ENCODE data around the gene COA4. TPM values are rescaled to one million over a fixed set of nuclear protein-coding genes. Genes with fewer than 3 reads are reported as not detected.

The COA4 gene
- total RNA-seq, 2 donors from 2014 or later: 57.0 to 136 TPM

GRCh38 chr11:73913472-73913871 lies 36.8 kb upstream of the COA4 start:
- H3K36me3 ChIP-seq: peaks cover 0 to 5% of the 10 kb centered on the region in 2 donors
- H3K27ac ChIP-seq: no peak overlapping the region
- DNase-seq (ENCODE audit: low spot score): no peak
- intact Hi-C loops (cut with DNase I): no loop called here
- no peak overlapping the region for H3K4me3 ChIP-seq
- TF ChIP-seq CTCF (IDR thresholded peaks at IDR 0.05): no peak
- no peak for TF ChIP-seq POLR2AphosphoS5 (IDR thresholded peaks at IDR 0.05)
- no peak for TF ChIP-seq POLR2A (IDR thresholded peaks at IDR 0.05)
- H3K27me3 ChIP-seq (replicated peaks; ENCODE audit: insufficient read depth): no peaks in the 10 kb centered on the region
- no peaks in the 10 kb centered on the region for H3K4me1 ChIP-seq (replicated peaks)
- no peaks in the 10 kb centered on the region for H3K9me3 ChIP-seq

DNA sequence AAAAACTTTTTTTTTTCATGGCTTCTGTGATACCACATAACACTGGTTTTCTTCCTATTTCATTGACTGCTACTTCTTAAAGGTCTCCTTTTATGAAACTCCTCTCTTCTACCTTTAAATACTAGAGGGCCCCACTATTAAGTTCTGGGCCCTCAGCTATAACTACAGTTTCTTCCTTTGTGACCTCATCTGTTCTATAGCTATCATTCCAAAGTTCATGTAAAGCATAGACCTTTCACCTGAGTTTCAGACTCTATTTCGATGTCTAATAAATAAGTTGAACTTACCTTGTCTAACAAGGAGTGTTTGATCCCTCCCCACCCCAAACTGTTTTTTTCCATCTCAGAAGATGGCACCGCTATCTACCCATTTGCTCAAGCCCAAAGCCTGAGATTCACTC lies 35.4 kb upstream of the COA4 start:
- 95% methylated on average over 2 of the region's 2 CpGs for WGBS
- TF ChIP-seq CTCF (IDR thresholded peaks at IDR 0.05) (no peak), POLR2AphosphoS5 (IDR thresholded peaks at IDR 0.05) (no peak), POLR2A (IDR thresholded peaks at IDR 0.05) (no peak)
- H3K36me3 ChIP-seq: peaks cover 0 to 5% of the 10 kb centered on the region in 2 donors

GRCh38 chr11:73907191-73907590 lies 30.5 kb upstream of the COA4 start:
- H3K36me3 ChIP-seq: no peaks in the 10 kb centered on the region
- no peaks in the 10 kb centered on the region for H3K9me3 ChIP-seq
- intact Hi-C loops (cut with DNase I): no loop called here
- no peak for DNase-seq (ENCODE audit: low spot score)
- 90% methylated on average over 4 of the region's 4 CpGs for WGBS
- no peaks in the 10 kb centered on the region for H3K27me3 ChIP-seq (replicated peaks; ENCODE audit: insufficient read depth)
- H3K27ac ChIP-seq: no peak overlapping the region
- no peak overlapping the region for H3K4me3 ChIP-seq
- no peak for TF ChIP-seq CTCF (IDR thresholded peaks at IDR 0.05)
- no peak for TF ChIP-seq POLR2A (IDR thresholded peaks at IDR 0.05)
- TF ChIP-seq POLR2AphosphoS5 (IDR thresholded peaks at IDR 0.05): no peak
- H3K4me1 ChIP-seq (replicated peaks): no peaks in the 10 kb centered on the region

More for the DNA sequence above, 35.4 kb upstream of the COA4 start:
- Histone ChIP-seq H3K4me1 (replicated peaks) (no peaks in the 10 kb centered on the region), H3K27me3 (replicated peaks; ENCODE audit: insufficient read depth) (no peaks in the 10 kb centered on the region), H3K9me3 (no peaks in the 10 kb centered on the region), H3K4me3 (no peak overlapping the region), H3K27ac (no peak overlapping the region)
- intact Hi-C loops (cut with DNase I): no loop called here
- no peak for DNase-seq (ENCODE audit: low spot score)

- Histone ChIP-seq H3K4me1 (replicated peaks) (no peaks in the 10 kb centered on the region), H3K4me3 (no peak overlapping the region), H3K9me3 (no peaks in the 10 kb centered on the region), H3K27me3 (replicated peaks; ENCODE audit: insufficient read depth) (no peaks in the 10 kb centered on the region), H3K27ac (no peak overlapping the region), H3K36me3 (no peaks in the 10 kb centered on the region)
- no peak for TF ChIP-seq POLR2AphosphoS5 (IDR thresholded peaks at IDR 0.05)
- no peak for TF ChIP-seq CTCF (IDR thresholded peaks at IDR 0.05)
- TF ChIP-seq POLR2A (IDR thresholded peaks at IDR 0.05): no peak
- intact Hi-C loops (cut with DNase I): no loop called here
- no peak for DNase-seq (ENCODE audit: low spot score)
- WGBS: 92% methylated on average over 1 of the region's 1 CpG
Measured at GRCh38 chr11:73902303-73902702, 25.7 kb upstream of the COA4 start.

DNA sequence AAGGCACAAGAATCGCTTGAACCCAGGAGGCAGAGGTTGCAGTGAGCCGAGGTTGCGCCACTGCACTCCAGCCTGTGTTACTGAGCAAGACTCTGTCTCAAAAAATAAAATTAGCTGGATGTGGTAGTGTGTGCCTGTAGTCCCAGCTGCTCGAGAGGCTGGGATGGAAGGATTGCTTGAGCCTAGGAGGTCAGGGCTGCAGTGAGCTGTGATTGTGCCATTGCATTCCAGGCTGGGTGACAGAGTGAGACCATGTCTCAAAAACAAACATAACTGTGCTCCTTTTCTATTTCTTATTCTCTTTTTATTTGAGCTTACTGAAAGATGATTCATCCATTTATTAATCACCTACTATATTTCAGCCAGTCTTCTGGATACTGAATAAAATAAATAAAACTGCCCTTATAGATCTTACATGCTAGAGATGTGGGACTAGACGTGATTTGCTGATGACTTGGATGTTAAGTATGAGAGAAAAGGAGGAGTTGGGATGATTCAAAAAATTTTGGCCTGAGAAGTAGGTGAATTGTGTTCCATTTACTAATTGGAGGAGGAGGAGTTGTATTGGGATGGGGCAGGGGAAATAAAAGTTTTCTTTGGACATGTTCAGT lies 18.2 kb upstream of the COA4 start:
- H3K4me3 ChIP-seq: no peak overlapping the region
- H3K27me3 ChIP-seq (replicated peaks; ENCODE audit: insufficient read depth): no peaks in the 10 kb centered on the region
- no peaks in the 10 kb centered on the region for H3K4me1 ChIP-seq (replicated peaks)
- no peak for TF ChIP-seq POLR2AphosphoS5 (IDR thresholded peaks at IDR 0.05)
- no peak for TF ChIP-seq POLR2A (IDR thresholded peaks at IDR 0.05)
- no peak for TF ChIP-seq CTCF (IDR thresholded peaks at IDR 0.05)
- no peaks in the 10 kb centered on the region for H3K9me3 ChIP-seq
- WGBS: 89% methylated on average over 5 of the region's 5 CpGs
- no peak for DNase-seq (ENCODE audit: low spot score)
- no peak overlapping the region for H3K27ac ChIP-seq
- no peaks in the 10 kb centered on the region for H3K36me3 ChIP-seq
- intact Hi-C loops (cut with DNase I): no loop called here

Data from prostate gland (tissue), 2 donors.